Measurements from ENCODE around the gene ARHGAP6. TPM values are rescaled to one million over a fixed set of nuclear protein-coding genes. Genes with fewer than 3 reads are reported as not detected.

ARHGAP6 gene
- polyA plus RNA-seq, 2 of the 4 experiments (the other 2 are of a cell fraction) = 0.04 TPM; not detected in 1

- no peak for ATAC-seq
- no peak for TF ChIP-seq TP53 (CRISPR knock-in tag; IDR thresholded peaks at IDR 0.05)
- TF ChIP-seq KDM1A (IDR thresholded peaks at IDR 0.05; ENCODE audit: low read depth) = no peak
- Histone ChIP-seq H3K9me3 (no peaks in the 10 kb centered on the region), H3K27ac (no peak overlapping the region), H3K4me2 (no peak overlapping the region), H3K4me3 (no peak overlapping the region), H3K4me1 (no peaks in the 10 kb centered on the region)
- no peak for FAIRE-seq
- 45% methylated on average over 10 of the region's 10 CpGs for WGBS (ENCODE audit: missing lambda C conversion rate)
- CTCF ChIA-PET = interaction anchor here (1.1 to 1.3 kb wide), 2 partner anchors 9 to 12 kb away, joined by 3 read pairs; no protein-coding TSS in a partner anchor
- POLR2A ChIA-PET = no interaction called here
- no peak for DNase-seq (ENCODE audit: low read depth in 1 of 2, low spot score in 1 of 2)
Observed at GRCh38 chrX:11380187-11380844, 285.4 kb downstream of the ARHGAP6 start.

GRCh38 chrX:11376163-11376562 lies 289.6 kb downstream of the ARHGAP6 start:
- Histone ChIP-seq H3K27ac (no peak overlapping the region), H3K4me2 (no peak overlapping the region), H3K4me1 (no peaks in the 10 kb centered on the region), H3K4me3 (no peak overlapping the region), H3K9me3 (no peaks in the 10 kb centered on the region)
- TF ChIP-seq HOXA7 (CRISPR knock-in tag; IDR thresholded peaks at IDR 0.05) (no peak), RFX5 (IDR thresholded peaks at IDR 0.05) (no peak), ESRRA (IDR thresholded peaks at IDR 0.05; ENCODE audit: borderline replicate concordance, low read length) (no peak), CBX2 (IDR thresholded peaks at IDR 0.05; ENCODE audit: borderline replicate concordance, low read depth) (no peak), TP53 (CRISPR knock-in tag; IDR thresholded peaks at IDR 0.05) (no peak), PHF8 (IDR thresholded peaks at IDR 0.05; ENCODE audit: borderline replicate concordance, low read depth) (no peak), KDM5A (IDR thresholded peaks at IDR 0.05) (no peak), HOXB13 (CRISPR knock-in tag; IDR thresholded peaks at IDR 0.05; ENCODE audit: low read depth) (no peak), RARB (CRISPR knock-in tag; IDR thresholded peaks at IDR 0.05) (no peak), HDAC2 (IDR thresholded peaks at IDR 0.05) (no peak), CHD2 (IDR thresholded peaks at IDR 0.05; ENCODE audit: low read length, partially characterized antibody) (no peak), KDM1A (IDR thresholded peaks at IDR 0.05; ENCODE audit: low read depth) (no peak), POLR2AphosphoS2 (conservative IDR thresholded peaks at IDR 0.05; ENCODE audit: low read length) (no peak), E2F6 (IDR thresholded peaks at IDR 0.05; ENCODE audit: borderline replicate concordance, low read depth) (no peak), EHF (CRISPR knock-in tag; IDR thresholded peaks at IDR 0.05) (no peak), ELK1 (IDR thresholded peaks at IDR 0.05; ENCODE audit: low read depth, low read length) (no peak), NR3C1 (IDR thresholded peaks at IDR 0.05) (no peak)
- CTCF ChIA-PET = no interaction called here
- POLR2A ChIA-PET = no interaction called here
- FAIRE-seq (no peak), ATAC-seq (no peak), DNase-seq (ENCODE audit: low read depth in 1 of 2, low spot score in 1 of 2) (no peak)

GRCh38 chrX:11375614-11376119 lies 290.1 kb downstream of the ARHGAP6 start:
- FAIRE-seq (no peak), DNase-seq (ENCODE audit: low read depth in 1 of 2, low spot score in 1 of 2) (no peak), ATAC-seq (no peak)
- 37% methylated on average over 1 of the region's 1 CpG for WGBS (ENCODE audit: missing lambda C conversion rate)
- ChIA-PET POLR2A (no interaction called here), CTCF (no interaction called here)
- Histone ChIP-seq H3K4me2 (no peak overlapping the region), H3K9me3 (no peaks in the 10 kb centered on the region), H3K27ac (no peak overlapping the region), H3K4me3 (no peak overlapping the region), H3K4me1 (no peaks in the 10 kb centered on the region)
- TF ChIP-seq FOSL2 (IDR thresholded peaks at IDR 0.05) (no peak), FOSL2 (CRISPR knock-in tag; IDR thresholded peaks at IDR 0.05) (no peak), EHF (CRISPR knock-in tag; IDR thresholded peaks at IDR 0.05) (no peak), RNF2 (IDR thresholded peaks at IDR 0.05; ENCODE audit: borderline replicate concordance, low read depth) (no peak), RFX5 (IDR thresholded peaks at IDR 0.05) (no peak), EHMT2 (IDR thresholded peaks at IDR 0.05; ENCODE audit: low read depth) (no peak), RARB (CRISPR knock-in tag; IDR thresholded peaks at IDR 0.05) (no peak), FOSB (CRISPR knock-in tag; IDR thresholded peaks at IDR 0.05) (no peak), ZFP36 (IDR thresholded peaks at IDR 0.05; ENCODE audit: borderline replicate concordance, partially characterized antibody) (no peak)

All from A549 (cell line).